Kasumi-1 (cell line): ENCODE results near the gene ACOT8.
A peak's percentile ranks its signal among the peaks of the same experiment; 100 is the strongest.
"Not testable (repeated sequence)": the region's sequence is repeated elsewhere in the genome, so short reads cannot be mapped to it uniquely, and the experiment has no call there.

ENCODE experiments used
- DNase-seq, 2 experiments: peaks; one replicate each; lab custom pipeline; 2025; lab: John Stamatoyannopoulos, UW

ACOT8 gene

DNA sequence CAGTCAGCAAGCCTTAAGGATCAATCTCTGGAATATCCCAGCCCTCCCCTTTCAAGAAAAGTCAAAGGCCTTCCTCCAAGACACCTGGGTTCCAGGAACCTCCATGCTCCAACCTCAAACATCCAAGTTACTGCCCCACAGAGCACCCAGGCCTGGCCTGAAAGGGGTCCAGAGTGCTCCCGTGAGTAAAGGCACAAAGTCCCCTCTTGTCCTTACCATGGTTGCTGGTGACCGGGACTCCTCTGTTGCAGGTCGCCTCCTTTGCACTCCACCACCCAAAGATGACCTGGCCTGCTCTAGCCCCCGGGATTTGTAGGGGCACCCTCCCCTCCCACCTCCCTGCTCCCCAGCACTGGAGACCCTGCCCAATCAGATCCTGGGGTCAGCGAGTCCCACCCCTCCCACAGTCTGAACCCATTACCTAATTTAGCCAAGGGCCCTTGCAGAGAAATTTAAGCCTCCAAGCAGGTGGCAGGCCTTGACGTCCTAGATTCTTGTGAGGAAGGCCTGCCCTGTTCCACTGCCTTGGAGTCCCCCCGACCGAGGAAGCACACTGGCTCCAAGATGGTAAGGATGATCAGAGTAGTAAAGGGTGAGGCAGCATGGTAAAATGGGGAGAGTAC lies 30.1 kb downstream of the ACOT8 start, which contains the start of gene TNNC2:
Gene TNNC2, minus strand, starts transcription at position 283 of the 623 bp plus-strand sequence. Its CDS starts 64 bp downstream, at position 219.
- no peak for DNase-seq

DNA sequence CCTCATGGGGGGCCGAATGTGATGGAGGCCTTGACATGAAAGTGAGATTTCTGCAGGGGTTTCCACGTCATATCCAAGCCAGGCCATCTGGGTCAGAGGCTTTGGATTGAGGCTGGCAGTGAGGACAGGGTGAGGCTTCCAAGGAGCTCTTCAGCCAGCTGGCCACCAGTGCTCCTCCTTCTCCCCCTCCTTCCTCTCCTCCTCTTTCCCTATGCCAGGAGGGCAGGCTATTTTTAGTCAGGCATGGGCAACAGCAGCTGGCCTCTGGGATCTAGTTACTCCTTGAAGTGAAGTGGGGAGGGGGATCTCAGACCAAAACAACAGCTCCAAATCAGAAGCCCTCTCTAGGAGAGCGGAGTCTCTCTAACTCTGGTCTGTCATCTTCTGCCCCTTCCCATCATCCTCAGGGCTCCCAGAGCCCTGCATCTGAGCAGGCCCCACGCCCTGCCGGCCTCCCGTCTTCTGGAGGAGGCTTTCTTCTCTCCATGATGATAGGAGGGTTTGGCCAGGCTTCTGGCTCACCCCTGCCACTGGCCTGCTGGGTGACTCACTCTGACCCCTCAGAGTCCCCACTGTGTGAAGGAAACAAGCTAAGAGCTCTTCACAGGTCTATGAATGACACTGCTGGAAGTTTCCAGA lies 30.7 kb downstream of the ACOT8 start:
- DNase-seq = no peak

DNA sequence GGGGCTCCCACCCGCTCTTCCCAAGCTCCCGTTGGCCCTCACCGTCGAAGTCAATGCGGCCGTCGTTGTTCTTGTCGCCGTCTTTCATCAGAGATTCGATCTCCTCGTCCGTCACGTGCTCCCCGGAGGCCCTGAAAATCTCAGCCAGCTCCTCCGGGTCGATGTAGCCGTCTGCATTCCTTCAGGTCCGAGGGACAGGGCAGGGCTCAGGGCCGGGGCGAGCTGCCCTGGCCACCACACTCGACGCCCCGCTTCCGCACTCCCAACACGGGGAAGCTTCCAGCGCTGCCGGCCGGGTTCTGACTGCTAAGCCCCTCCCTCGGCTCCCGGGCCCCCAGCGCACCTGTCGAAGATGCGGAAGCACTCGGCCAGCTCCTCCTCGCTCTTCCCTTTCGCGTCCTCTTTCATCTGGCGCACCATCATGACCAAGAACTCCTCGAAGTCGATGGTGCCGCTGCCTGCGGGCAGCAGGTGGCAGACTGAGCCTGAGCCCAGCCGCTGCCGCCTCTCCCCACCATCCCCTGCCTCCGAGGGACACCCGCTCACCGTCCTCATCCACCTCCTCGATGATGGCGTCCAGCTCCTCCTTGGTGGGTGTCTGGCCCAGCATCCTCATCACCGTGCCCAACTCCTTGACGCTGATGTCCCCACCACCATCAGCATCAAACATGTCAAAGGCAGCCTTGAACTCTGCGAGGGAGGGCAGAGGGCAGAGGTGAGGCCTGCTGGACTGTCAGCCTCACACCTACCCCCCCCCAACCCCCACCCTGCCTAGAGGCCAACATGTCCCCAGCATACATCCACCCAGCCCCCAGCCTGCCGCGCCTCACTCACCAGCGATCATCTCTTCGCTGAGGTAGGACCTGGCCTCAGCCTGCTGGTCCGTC lies 33.0 kb downstream of the ACOT8 start:
- peak in 1 of 2 experiments; percentile 16 for DNase-seq

DNA sequence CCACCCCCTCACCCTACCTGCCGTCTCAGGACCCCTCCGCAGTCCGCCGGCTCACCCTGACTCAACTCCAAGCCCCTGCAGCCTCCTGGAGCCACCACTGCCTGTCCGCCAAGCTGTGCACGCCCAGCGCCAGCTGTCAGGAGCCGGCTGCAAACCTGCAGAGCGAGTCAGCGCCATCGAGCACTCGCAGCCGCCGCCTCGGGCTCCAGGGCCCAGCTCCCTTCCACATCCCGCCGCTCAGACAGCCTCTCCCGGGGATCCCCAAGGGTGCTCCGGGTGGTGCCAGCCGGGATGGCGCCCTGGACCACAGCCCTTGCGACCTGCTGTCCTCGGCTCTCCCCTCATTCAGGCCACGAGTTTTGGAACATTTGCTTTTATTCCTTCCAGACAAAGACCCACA lies 34.3 kb downstream of the ACOT8 start:
- no peak for DNase-seq

GRCh38 chr20:45821947-45822346 lies 35.2 kb downstream of the ACOT8 start:
- DNase-seq = no peak

DNA sequence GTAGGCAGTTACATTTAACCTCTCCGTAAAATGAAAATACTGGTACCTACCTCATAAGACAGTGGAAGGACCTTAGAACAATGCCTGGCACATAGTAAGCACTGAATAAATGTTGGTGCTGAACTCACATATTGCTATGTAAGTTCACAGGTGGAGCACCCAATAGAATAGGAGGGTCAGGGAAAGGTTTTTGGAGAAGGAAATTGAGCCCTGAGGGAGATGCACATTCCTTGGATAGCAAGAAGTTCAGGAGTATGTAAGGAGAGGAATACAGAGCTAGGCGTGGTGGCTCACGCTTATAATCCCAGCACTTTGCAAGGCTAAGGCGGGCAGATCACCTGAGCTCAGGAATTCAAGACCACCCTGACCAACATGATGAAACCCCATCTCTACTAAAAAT lies 37.7 kb downstream of the ACOT8 start:
- no peak for DNase-seq

GRCh38 chr20:45818239-45818638 lies 39.0 kb downstream of the ACOT8 start:
- no peak for DNase-seq

GRCh38 chr20:45817376-45818194 lies 39.6 kb downstream of the ACOT8 start:
- no peak for DNase-seq

DNA sequence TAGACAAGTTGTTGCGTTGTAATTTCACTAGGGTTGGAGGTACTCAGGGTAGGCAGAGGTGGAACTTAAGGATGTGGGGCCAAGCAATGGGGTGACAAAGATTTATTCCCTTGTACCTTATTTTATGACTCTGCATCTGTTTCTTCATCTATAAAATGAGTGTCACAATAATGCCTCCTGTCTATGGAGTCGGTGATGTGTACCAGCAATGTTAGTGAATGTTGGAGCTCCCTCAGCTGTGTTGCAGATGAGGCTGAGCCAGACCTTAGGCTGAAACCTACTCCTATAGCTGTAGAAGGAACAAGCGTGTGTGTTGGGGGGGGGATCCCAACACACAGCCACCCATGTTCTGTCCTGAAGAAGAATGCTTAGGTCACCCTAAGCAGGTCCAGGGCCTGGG lies 40.2 kb downstream of the ACOT8 start:
- DNase-seq = no peak

GRCh38 chr20:45814314-45814713 lies 42.9 kb downstream of the ACOT8 start:
- no peak for DNase-seq

DNA sequence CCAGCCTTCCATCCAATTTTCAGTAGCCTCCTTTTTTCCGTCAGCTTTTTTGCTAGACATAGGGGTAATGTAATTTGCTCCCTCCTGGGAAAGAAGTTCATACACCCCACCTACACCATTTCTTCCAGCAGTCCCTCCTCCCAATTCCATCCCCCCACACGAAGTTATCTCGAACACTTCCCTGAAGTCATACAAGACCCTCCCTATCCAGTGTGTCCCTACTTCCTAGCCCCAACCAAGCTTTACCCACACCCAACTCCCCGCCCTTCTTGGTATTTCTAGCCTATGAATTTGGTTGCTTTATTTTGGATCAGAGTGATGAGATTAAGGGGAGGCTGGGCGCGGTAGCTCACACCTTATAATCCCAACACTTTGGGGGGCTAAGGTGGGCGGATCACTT lies 43.7 kb downstream of the ACOT8 start:
- DNase-seq = no peak

DNA sequence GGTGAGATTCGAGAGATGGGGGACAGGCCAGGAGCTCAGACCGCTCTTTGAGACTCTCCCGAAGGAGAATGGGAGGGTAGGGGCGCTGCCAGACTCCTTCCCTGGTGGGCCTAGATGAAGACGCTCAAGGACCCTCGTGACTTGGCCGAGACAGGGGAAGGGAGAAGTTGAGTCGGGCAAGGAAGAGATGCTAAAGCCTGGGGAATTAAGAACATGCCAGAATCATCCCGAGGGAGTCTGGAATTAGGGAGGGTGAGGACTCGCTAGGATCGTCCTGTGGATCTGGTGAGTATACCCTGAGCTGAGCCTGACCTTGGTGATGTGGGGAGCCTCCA lies 44.2 kb downstream of the ACOT8 start:
- DNase-seq = no peak

- peak; percentile 87 to 88 for DNase-seq
Observed at GRCh38 chr20:45812157-45813005, 44.8 kb downstream of the ACOT8 start, which contains the start of gene UBE2C. Gene UBE2C, plus strand, starts transcription at chr20:45812644. Its CDS starts 52 bp downstream, at chr20:45812696.

DNA sequence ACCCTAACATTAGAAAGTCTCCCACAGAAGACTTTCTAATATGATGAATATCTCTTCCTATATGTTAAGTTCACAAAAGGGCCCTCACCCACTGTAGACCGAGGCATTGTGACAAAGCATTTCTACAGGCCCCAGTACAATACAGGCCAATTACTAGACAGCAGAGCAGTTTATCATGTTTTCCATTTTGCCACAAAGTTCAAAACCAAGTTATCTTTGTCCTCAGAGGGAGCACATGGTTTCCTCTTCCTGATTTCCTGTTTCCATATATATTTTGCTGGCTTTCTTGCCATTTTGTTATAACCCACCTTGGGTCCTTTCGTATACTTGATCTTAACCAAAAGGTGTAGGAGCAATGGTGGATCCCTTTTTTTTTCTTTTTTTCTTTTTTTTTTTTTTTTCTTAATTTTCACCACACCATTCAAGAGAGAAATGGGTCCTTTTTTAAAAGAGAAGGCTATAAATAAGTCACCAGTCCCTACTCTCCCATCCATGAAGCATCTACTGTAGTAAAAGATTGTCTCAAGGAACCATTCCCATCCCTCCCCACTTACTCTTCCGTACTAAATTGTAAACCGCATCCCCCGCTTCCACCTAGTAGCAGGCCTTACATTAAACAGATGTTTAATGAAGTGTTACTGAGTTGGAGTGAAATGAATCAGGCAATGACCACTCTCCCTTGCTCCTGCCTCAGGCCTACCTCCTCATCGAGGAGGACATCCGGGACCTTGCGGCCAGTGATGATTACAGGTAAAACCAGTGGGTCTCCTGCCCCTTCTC lies 46.8 kb downstream of the ACOT8 start:
- DNase-seq = peak; percentile 20 to 25

DNA sequence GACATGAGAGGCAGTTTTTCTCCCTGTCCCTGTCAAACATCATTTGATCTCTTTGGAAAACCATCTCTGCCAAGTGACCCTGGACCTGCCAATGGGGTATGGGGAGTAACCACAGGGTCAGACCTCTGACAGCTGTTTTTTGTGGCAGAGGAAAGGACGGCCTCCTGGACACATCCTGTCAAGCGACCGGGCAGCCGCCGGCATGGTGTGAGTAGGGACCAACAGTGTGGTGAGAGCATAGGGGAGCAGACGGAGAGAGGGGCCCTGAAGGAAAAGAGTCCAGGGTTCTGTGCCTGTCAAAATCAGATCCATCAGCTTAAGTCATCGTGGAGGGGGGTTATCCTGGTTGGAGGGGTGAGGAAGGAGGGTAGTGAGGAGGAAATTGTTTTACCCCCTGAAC lies 55.3 kb downstream of the ACOT8 start:
- DNase-seq = no peak

DNA sequence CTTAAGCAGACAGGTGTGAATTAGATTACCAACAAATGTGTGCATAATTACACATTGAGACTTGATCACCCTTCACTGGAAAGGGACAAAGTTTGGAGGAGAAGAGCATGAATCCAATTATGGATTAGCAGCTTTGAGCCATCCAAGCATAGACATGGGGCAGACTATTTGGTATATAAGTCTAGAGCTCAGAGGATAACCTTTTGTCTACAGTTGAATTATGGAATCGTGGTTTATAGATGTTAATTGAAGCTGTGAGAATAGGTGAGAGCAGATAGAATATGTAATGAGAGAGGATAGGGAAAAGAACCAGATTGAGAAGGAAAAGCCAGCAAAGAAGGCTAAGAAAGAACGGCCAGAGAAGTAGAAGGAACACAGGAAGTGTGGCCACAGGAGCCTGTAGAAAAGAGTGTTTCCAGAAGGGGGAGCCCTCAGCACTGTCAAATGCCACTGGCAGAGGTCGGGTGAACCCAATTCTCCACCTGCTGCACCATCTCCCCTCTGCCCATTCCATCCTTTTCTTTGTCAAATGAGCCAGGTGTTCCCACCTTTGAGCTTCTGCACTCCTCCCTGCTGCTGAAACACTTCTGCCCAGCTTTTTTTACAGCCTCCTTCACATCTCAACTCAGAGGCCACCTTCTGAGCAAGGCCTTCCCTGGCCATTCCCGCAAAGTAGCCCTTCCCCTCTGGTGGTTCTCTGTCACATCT lies 58.1 kb downstream of the ACOT8 start:
- DNase-seq = peak; percentile 68 to 84

GRCh38 chr20:45797955-45798354 lies 59.2 kb downstream of the ACOT8 start:
- DNase-seq = not testable (repeated sequence)

DNA sequence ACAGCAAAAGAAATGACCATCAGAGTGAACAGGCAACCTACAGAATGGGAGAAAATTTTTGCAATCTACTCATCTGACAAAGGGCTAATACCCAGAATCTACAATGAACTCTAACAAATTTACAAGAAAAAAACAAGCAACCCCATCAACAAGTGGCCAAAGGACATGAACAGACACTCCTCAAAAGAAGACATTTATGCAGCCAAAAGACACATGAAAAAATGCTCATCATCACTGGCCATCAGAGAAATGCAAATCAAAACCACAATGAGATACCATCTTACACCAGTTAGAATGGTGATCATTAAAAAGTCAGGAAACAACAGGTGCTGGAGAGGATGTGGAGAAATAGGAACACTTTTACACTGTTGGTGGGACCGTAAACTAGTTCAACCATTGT lies 59.7 kb downstream of the ACOT8 start:
- not testable (repeated sequence) for DNase-seq

DNA sequence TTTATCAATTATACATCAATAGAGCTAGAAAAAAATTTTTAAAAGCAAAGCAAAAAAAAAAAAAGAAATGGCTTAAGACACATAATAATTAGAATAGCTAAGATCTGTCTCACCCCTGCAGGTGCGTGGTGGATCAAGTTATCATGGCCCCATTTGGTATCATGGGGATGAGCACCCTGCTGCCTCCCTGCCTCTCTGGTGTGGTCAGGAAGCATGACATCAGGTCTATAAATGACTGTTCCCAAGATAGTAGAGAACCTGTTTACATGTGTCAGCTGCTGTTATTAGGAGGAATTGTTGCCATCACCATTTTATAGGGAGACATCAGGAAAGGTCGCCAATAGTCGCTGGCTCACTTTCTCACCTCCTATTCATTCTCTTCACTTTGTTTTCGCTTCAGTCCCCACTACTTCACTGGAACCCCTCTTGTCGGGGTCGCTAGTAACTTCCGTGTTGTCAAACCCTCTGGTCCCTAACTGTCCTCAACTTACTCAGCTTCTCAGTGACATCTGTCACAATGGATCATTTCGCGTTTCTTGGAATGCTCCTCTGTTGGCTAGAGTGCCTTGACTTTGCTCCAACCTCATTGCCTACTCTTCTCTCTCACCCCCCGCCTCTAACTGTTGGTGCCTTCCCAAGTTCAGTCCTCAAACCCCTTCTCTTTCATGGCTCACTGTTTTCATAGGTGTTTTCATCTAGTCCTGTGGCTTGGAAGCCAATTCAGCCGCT lies 60.7 kb downstream of the ACOT8 start:
- DNase-seq = no peak
